Measurements from ENCODE around the gene SAMMSON.

Gene SAMMSON

DNA sequence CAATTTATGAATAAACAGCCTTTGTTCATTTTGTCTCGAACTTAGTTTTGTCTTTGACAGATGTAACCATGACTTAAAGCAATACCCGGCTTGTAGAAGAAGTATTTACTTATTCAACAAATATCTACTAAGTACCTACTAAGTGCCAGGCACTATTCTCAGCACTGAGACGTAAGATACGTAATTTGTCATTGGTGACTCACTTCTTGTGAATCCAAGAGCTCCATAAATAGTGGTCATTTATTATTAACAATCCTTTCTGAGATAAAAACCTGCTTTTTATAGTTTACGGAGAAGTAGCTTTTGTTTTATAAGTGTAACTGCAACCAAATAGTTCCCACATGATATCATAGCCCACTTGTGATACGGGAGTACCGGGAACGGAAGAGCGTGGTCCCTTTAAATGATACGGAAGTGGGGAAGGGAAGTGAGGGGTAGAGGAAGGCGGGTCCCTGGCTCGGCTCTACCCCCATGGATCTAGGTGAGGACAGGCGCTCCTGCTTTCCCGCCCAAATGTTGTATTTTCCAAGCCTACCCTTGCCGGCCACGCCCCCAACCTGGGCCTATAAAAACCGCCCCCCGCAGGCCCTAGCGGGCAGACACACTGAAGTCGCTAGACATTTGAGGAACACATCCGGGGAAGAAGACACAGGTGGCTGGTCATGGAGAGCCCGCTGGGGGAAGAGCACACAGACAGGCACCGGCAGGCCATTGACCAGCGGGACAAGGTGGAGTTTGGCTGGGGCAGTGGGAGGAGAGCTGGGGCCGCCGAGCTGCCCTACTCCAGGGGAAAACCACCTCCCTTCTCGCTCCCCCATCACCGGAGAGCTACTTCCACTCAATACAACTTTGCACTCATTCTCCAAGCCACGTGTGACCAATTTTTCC lies at the start of gene SAMMSON:
Gene SAMMSON, plus strand, starts transcription at position 594 of the 888 bp plus-strand sequence.
- no peak for DNase-seq

DNA sequence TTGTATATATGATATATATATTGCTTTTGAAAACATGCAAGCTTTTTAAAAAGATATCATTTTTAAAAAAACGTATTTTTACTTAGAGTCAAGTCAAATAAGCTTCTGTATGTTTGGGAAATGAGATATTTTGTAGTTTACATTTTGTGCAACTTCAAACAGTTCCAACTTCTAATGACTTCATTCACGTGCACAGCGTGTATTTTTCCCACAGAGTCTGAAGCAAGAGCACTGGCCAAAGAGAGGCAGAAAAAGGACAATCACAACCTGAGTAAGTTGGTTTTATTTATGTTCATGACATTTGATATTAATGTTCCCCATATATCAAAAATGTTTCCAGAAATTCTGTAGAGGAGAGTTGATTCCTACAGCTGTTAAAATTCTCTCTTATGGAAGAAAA lies 47.9 kb upstream of the SAMMSON start:
- no peak for DNase-seq

DNA sequence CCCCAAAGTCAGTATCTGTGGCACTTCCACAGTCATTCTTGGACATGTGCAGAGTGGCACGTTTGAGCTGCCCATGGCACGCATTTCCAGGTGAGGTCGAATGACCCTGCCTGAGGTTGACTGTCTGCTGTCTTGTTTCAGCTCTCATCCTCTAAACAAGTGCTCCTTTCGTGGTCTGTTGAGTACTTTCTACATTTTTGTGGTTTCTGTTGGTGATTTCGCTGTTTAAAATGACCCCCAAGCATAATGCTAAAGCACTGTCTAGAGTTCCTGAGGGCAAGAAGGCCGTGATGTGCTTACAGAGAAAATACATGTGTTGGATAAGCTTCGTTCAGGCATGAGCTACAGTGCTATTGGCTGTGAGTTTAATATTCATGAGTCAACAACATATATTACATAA lies 40.0 kb upstream of the SAMMSON start:
- no peak for DNase-seq

DNA sequence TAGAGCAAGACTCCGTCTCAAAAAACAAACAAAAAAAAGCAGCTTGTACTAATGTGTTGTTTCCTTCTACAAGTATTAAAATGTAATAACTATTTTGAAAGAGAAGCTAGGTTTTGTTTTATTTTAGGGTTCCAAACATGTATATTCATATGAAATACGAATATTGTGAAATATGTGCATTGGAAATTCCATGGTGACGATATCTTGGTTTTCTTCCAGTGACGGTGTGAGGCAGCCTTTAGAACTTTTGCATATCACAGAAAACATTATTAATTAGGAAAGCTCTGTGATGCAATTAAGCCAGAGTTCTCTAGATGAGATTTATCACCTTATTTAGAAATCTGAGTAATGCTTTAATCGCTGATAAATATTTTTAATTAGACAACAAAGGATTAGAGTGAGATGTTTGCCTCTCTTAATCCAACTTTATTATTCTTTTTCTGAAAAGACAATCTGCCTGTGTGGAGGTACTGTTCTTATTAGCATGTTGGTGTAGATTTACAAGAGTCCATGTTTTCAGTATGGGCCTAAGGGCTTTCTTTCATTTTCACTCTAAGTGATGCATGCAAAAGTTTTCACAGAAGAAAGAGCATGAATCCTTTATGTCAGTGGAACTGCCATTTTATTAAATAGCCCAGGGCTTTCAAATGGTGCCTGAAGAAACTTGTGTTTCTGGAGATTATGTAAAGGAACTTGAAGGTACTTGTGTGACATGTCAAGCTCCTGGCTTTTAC lies 37.7 kb upstream of the SAMMSON start:
- no peak for DNase-seq

DNA sequence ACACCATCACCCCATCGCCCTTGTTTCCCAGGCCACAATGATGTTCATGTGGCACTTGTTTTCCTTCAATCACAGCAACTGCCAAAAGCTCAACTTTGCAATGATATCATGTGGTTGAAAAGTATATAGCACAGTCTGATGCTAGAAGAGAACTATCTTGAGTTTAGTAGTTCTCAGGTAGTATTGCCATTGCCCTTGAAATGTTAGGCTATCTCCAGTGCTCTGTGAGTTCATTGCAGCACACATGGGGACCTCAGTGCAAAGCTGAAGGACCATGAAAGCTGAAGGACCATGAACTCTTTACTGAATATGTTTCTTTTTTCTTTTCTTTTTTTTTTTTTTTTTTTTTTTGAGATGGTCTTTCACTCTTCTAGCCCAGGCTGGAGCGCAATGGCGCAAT lies 35.9 kb upstream of the SAMMSON start:
- no peak for DNase-seq

DNA sequence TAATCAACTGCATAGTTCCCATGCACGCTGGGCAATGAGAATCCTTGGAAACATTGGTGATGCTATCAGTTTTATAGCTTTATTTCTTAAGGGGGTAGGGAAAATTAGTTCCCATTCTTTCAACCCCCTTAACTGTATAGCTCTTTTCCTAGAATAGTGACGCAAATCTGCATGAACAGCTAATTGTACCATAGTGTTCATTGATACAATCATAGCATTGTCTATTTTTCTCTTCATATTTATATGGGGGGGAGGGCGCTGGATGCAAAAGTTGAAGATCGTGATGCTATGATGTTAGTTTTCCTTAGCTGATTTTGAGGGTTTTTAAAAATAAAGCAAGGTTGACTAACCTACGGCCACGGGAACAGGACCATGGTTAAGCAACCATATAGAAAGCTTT lies 32.4 kb upstream of the SAMMSON start:
- DNase-seq: no peak

DNA sequence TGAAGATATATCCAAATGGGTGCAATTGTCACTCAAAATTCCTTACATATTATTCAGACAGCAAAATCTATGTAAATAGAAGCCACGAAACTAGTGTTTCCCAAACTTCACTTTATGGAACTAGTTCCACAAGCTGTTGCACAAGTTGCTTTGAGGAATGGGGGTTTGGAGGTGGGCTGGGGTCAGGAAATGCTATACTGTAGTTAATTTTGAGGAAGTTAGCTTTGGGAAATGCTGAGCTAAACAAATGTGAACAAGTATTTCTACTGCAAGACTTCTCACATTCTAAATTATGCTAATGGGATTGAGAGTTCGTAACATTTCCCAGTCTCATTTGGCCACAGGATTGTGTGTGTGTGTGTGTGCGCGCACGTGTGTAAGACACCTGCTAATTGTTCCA lies 28.7 kb upstream of the SAMMSON start:
- no peak for DNase-seq

DNA sequence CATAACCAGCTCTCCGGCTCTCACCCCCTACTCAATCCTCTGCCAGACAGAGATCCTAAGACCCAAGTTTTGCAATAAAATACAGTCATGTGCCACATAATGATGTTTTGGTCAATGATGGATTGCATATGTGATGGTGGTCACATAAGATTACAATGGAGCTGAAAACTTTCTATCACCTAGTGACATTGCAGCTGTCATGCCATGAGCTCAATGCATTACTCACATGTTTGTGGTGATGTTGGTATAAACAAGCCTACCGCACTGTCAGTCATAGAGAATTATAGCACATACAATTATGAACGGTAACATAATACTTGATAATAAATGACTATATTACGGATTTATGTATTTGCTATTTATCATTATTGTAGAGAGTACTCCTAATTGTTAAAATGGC lies 26.9 kb upstream of the SAMMSON start:
- no peak for DNase-seq

DNA sequence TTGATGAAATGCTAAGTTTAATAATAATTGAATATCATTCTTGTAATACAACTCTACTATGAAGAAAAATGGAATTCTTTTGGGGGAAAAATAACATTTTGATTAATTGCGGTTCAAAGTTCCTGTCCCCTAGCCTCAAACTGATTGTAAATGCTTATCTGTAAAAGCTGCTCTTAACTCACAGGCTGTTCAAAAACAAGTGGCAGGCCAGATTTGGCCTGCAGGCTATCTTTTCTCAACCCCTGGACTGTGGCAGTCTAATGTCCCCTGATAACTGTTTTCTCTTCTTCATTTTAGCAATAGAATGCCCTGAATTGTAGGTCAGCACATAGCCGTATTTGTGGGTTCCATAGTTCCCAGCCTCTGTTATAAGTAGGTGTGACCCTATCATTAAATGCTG lies 23.5 kb upstream of the SAMMSON start:
- DNase-seq: no peak

DNA sequence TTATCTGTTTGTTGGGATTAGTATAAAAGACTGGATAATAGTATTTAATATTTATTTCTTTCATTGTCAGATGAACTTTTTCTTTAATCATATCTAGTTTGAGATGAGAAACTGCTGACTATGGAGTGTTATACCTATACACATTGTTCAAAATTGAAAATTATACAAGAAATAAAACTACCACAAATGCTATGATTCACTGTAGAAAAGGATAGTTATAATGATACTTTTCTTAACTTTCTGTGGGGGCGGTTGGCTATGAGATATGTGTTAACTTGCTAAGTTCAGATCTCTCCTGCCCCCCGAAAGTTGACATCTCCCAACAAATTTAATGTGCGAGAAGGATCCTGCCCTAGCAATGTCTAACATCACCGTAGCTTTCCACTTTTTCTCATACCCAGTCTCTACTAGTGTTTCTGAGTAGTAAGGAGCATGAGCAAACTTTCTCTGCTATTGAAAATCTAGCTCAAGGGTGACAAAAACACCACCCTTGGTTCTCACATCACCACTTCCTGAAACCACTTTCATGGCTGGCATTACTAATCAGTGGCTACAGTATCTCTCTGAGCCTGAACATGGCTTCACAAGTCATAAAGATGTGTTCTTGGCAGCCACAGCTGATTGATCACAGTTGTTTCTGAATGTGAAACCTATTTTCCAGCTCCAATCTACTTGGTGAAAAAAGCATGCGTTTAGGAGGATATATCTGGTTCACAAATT lies 15.8 kb upstream of the SAMMSON start:
- DNase-seq: no peak

DNA sequence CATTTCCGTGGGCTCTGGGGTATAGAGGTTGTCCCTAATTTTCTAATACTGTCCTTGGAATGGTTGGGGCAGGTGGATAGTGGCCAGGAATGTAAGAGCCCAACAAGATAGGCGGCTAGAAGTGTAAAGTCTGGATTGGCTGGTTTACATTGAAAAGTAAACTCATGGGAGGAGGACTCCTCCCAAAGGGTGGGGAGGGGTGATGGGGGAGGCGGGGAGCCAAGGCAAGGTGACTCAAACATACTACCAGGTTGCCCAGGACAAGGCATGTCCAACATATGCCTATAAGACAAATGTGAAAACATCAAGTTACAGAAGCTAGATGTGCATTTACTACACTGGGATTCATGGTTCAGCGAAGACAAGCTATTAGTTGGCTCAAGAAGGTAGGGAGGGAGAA lies 14.3 kb upstream of the SAMMSON start:
- no peak for DNase-seq

DNA sequence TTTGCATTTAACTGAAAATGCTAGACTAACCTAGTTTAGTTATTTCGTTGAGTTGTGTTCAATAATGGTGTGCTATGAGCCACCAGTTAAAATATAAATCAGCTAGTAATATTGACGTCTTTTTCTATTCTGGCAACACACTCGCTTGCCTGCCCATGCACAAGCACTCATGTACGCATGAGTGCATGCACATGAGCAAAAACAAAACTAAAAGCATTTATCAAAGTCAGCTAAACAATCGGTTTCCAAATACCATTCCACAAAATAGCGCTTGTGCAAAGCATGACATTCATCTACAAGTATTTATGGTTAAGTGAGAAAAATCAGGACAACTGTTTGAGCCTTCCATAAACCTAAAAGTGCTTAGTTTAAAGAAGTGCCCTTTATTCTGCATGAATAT lies 13.1 kb upstream of the SAMMSON start:
- DNase-seq: no peak

DNA sequence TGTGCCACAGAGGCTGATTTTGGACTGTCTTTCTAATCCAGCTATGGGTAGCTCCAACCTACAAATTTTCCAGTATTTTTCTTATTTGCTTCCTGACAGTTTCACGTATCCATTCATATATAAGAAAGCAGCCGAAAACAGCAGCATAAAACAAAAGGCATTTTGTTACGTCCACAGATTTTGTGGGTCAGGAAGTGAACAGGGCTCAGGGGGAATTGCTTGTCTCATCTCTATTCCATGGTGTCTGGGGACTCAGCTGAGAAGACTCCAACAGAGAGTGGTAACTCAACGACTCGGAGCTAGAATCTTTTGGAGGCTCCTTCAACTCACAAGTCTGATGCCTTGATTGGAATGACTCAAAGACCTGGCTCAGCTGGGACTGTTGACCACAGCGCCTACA lies 11.7 kb upstream of the SAMMSON start:
- DNase-seq: no peak

DNA sequence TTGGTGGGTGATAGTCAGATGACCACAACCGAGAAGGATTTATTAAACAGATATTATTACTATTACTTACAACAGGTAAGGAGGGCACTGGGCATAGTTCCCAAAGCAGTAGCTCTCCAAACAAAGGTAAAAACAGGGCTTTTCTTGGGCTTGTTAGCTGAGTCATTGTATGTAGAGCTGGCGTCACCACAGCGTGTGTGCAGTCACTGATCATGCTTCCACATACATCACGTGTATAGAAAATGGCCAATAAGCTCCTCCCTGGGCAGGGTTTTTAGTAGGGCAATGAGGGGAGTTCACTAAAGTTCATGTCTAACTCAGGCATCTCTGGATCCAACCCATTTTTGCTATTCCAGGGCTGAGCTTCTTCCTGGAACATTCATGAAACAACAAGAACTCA lies 5.8 kb upstream of the SAMMSON start:
- DNase-seq: no peak

DNA sequence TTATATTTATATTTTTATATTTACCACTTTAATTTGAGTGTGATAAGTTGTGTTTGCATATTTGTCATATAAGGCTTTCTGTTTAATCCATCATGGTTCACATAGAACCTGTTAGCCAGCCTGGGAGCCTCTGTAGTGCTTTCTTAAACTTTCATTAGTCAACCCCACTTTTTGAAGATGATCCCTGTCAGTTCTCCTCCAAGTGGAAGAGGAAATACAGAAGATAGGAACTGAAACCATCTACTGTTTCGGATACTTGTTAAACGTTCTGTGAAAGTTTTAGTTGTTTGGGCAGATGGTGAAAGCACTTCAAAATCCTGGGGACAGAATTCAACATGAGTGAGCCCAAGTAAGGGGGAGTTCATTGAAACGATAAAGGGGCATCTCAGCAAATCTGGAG lies 4.6 kb upstream of the SAMMSON start:
- DNase-seq: no peak

DNA sequence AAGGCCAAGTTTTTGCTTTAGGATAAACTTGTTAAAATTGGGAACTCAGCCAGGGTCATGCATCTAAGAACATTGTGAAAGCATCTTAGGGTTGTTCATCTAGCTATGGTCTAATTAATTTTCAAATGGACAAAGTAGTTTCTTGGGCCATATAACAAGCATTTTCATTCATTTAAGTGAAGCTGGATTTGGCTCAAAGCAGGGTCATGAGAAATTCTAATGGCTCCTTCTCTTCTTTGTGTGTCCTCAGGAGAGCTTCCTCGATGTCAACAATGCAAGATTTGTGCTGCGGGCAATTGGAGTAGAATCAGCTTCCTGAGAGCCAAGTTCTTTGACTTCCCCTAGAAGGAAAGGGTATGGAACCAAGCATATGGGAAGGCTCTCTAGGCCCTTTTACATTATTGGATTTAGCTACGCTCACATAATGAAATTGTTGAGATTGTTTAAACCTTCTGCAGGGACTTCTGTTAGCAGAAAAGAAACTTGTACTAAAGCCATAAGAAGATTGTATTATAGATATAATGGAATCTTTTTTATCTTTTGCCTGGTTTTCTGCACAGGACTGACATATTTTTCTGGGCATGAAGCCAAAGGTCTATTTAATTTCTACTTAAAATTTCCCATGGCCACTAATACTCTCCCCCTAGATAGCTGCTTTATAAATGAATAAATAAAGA lies 1.8 kb upstream of the SAMMSON start:
- no peak for DNase-seq

DNA sequence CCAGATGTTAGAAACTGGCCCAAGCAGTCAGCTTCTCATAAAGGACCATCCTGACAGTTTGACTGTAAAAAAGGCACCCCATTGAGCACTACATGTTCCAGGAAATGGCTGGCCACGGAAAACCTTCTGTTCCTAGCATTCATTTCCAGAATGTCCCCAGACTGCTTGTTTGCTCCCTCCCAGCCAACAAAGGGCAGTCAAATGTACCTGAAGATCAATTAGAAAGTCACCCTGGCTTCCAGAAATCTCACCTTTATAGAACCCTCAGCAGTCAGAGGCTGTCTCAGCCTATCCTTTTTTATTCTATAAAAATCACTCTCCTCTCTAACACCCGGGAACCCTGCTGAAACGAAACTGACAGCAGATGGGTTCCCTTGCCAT lies 784 bp upstream of the SAMMSON start:
- no peak for DNase-seq

DNA sequence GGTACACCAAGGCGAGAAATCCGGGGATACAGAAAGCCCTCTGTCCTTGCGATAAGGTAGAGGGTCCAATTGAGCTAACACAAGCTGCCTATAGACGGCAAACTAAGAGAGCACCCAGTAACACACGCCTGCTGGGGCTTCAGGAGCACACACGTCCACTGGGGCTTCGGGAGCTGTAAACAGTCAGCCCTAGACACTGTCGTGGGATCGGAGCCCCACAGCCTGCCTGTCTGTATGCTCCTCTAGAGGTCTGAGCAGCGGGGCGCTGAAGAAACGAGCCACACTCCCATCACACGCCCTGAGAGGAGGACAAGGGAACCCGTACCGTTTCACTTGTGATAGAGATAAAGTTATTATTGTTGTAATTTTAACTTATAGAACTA lies 486 bp downstream of the SAMMSON start:
- no peak for DNase-seq

DNA sequence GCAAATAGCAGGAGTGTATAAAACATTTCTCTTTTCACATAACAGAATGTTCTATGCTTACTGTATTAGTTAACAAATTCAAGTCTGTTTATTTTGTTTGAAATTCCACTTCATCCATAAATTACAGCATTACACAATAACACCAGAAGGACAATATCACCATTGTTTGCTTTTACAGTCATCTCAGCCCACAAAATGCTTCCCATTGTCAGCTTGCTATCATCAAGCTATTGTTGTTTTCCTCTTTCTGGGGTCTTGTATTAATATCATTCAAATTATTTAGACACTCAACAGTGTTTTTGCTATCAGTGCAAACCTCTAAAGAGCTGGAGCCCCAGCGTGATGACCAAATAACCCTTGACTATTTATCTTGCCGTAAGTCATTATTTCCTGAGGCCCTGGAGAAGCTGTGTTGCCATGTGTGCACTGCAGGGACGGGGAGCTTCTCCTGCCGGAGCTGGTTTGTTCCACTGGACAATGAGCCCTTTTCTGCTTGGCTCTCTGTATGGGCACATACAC lies 1.1 kb downstream of the SAMMSON start:
- no peak for DNase-seq

DNA sequence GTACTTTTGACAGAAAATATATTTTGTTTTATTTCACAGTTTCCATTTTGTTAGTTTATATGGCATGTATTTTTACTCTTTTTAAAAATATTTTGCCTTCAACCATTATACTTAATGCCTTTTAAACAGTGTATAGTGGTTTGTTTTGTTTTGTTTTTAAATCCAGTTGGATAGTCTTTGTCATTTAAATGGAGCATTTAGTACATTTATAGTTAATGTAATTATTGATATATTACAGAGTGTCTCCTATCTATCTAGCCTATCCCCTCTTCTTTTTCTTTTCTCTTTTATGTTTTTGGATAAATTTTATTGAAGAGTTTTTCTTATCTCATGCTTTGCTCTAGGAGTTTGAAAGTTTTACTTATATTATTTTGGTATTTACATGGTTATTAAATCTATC lies 3.6 kb downstream of the SAMMSON start:
- no peak for DNase-seq

DNA sequence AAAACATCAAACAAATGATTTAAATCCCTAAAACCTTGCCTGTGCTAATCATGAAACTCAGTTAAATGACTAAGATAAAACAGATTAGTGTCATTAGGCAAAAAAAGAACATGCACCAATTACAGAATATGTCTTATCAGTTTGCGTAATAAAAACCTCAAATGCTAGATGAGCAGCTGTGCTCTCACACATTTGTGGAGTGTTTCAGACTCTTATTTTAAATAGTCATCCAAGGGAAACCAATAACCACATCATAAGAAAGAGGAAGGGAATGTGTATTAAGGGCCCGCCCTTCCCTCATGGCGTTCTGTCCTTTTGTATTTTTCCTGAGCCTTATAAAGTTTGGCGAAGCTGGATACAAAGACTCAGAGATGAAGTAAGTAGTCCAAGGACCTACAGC lies 6.6 kb downstream of the SAMMSON start:
- DNase-seq: no peak

DNA sequence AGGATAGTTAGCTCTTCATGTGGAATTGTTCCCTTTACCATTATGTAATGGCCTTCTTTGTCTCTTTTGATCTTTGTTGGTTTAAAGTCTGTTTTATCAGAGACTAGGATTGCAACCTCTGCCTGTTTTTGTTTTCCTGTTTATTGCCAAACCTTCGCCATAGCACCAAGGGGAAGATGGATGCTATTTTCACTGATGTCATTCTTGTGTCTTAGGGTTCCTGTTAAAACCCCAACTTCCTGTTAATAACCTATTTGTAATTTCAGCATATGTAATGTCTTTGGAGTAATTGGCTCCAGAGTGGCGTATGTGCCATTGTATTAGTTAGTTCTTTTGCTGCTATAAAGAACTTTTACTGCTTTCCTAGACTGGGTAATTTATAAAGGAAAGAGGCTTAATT lies 10.8 kb downstream of the SAMMSON start:
- DNase-seq: no peak

DNA sequence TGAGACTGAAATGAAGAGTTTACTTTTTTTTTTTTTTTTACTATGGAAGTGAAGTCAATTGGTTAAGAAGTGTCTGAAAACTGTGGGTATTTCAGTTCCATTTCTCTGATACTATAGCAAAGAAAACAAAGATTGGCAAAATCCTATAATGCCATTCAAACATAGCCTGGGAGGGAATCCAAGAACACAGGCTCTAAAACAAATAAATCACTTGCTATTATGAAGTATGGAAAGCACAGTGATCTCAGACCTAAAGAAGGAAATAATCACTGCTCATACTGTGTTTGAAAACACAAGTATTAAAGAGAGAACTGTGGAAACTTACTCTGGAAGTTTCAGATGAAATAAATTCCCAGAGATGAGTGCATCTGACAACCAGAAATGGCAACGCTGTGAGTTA lies 12.0 kb downstream of the SAMMSON start:
- DNase-seq: no peak
